Measurements from ENCODE around the gene ME2. TPM values are rescaled to one million over a fixed set of nuclear protein-coding genes. Genes with fewer than 3 reads are reported as not detected.

Gene ME2
- total and polyA plus RNA-seq, 9 of the 15 experiments (the other 6 are each of a cell fraction or from before 2014, with no cell fraction given), result 12.3 to 54.4 (median 36.2) TPM

- H3K9ac ChIP-seq (ENCODE audit: insufficient read depth in 1 of 2, low read depth in 2 of 2, low read length in 2 of 2), result no peak overlapping the region
- no peaks in the 10 kb centered on the region for H4K20me1 ChIP-seq (replicated peaks; ENCODE audit: control insufficient read depth, insufficient read depth, low read length)
- no peaks in the 10 kb centered on the region for H3K9me3 ChIP-seq (replicated peaks; ENCODE audit: control insufficient read depth, insufficient read depth, low read depth, low read length)
- ChIA-PET POLR2A (interaction anchor here (0.6 to 1.2 kb wide), 2 partner anchors 9 to 22 kb away, joined by 3 read pairs; partner anchors contain the start of gene ELAC1), CTCF (ENCODE audit: low intra/inter-chr PET ratio) (no interaction called here)
- H3K27me3 ChIP-seq (ENCODE audit: control insufficient read depth in 2 of 2, insufficient read depth in 2 of 2, low read length in 2 of 2), result no peaks in the 10 kb centered on the region
- 33% methylated on average over 3 of the region's 3 CpGs for WGBS (ENCODE audit: insufficient coverage, low coverage, missing lambda C conversion rate)
- in situ Hi-C loops (cut with MboI) (no loop called here), intact Hi-C loops (cut with micrococcal nuclease) (no loop called here)
- TF ChIP-seq KLF13 (tag; IDR thresholded peaks at IDR 0.05; ENCODE audit: borderline replicate concordance, low read depth) (no peak), PRMT5 (CRISPR knock-in tag; IDR thresholded peaks at IDR 0.05) (no peak), AFF4 (CRISPR knock-in tag; IDR thresholded peaks at IDR 0.05) (no peak), FOSL1 (tag; conservative IDR thresholded peaks at IDR 0.05) (no peak), RREB1 (CRISPR knock-in tag; IDR thresholded peaks at IDR 0.05) (no peak), E2F3 (CRISPR knock-in tag; IDR thresholded peaks at IDR 0.05) (no peak), BHLHE40 (IDR thresholded peaks at IDR 0.05; ENCODE audit: low read length) (no peak), NRF1 (conservative IDR thresholded peaks at IDR 0.05 in 1 of 2, IDR thresholded peaks at IDR 0.05 in 1 of 2) (no peak), ETS1 (conservative IDR thresholded peaks at IDR 0.05; ENCODE audit: control insufficient read depth, low read depth, low read length) (no peak), SMC3 (conservative IDR thresholded peaks at IDR 0.05; ENCODE audit: insufficient read depth, low read depth, low read length) (no peak), ESRRA (IDR thresholded peaks at IDR 0.05; ENCODE audit: borderline replicate concordance, low read depth) (no peak)
- no peak overlapping the region for H3K4me2 ChIP-seq (ENCODE audit: insufficient read depth, low read length)
- H3K27ac ChIP-seq (ENCODE audit: extremely low read depth, low read depth, low read length), result no peak overlapping the region
- H3K79me2 ChIP-seq (ENCODE audit: control insufficient read depth, insufficient read depth, low read length), result no peaks in the 10 kb centered on the region
- H3K4me3 ChIP-seq, result no peak overlapping the region
- H3K4me1 ChIP-seq (replicated peaks in 1 of 2; ENCODE audit: control insufficient read depth in 2 of 2, insufficient read depth in 2 of 2, low read length in 2 of 2), result no peaks in the 10 kb centered on the region; a peak in 1 of 5 replicates
- FAIRE-seq (no peak), ATAC-seq (no peak), DNase-seq (ENCODE audit: extremely low read depth in 1 of 4, low spot score in 3 of 4) (no peak)
- no peaks in the 10 kb centered on the region for H3K36me3 ChIP-seq (ENCODE audit: control insufficient read depth, insufficient read depth, low read length)
- no peak overlapping the region for H2AFZ ChIP-seq (ENCODE audit: low read depth, low read length)
- H3K9me1 ChIP-seq (ENCODE audit: control insufficient read depth, insufficient read depth, low read length), result no peaks in the 10 kb centered on the region
- no TSS peak for BruUV-seq (replicated peaks)
Observed at GRCh38 chr18:50989711-50990110, 110.8 kb downstream of the ME2 start.

Data from K562 (cell line).